22Rv1 (cell line): ENCODE data around the gene XXYLT1.

Experiments
- H3K27ac ChIP-seq: fragments of 450-650 bp; 2 replicates; pipeline ENCODE4 v1.5.1; 2017
- ZFX ChIP-seq: fragments of 450-650 bp; IDR thresholded peaks from 2 replicates; pipeline ENCODE4 v1.6.1; 2017; ENCODE audit warnings: antibody characterized with exemption, borderline replicate concordance
- TF ChIP-seq, protein P1 (sequence below): fragments of 450-650 bp; IDR thresholded peaks from 2 replicates; pipeline ENCODE4 v1.5.1; 2017; ENCODE audit warnings: mild to moderate bottlenecking

The XXYLT1 gene

GRCh38 chr3:195033531-195034091, 237.3 kb downstream of the XXYLT1 start:
- TF ChIP-seq, protein P1, sequence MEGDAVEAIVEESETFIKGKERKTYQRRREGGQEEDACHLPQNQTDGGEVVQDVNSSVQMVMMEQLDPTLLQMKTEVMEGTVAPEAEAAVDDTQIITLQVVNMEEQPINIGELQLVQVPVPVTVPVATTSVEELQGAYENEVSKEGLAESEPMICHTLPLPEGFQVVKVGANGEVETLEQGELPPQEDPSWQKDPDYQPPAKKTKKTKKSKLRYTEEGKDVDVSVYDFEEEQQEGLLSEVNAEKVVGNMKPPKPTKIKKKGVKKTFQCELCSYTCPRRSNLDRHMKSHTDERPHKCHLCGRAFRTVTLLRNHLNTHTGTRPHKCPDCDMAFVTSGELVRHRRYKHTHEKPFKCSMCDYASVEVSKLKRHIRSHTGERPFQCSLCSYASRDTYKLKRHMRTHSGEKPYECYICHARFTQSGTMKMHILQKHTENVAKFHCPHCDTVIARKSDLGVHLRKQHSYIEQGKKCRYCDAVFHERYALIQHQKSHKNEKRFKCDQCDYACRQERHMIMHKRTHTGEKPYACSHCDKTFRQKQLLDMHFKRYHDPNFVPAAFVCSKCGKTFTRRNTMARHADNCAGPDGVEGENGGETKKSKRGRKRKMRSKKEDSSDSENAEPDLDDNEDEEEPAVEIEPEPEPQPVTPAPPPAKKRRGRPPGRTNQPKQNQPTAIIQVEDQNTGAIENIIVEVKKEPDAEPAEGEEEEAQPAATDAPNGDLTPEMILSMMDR: no peak
- no peak for TF ChIP-seq ZFX
- H3K27ac ChIP-seq: peak overlapping the region; percentile 5; the same call in 1 of the 2 replicates

GRCh38 chr3:195032955-195033354, 238.0 kb downstream of the XXYLT1 start:
- H3K27ac ChIP-seq: peak overlapping the region; percentile 5; the same call in 1 of the 2 replicates
- TF ChIP-seq, protein P1: no peak
- TF ChIP-seq ZFX: no peak

- TF ChIP-seq, protein P1: no peak
- TF ChIP-seq ZFX: no peak
- H3K27ac ChIP-seq: no peak overlapping the region
These were observed 238.7 kb downstream of the XXYLT1 start for GRCh38 chr3:195032106-195032759.

- 0 out of 2 replicates have a peak overlapping the region, but pooled peaks have one; percentile 12 for H3K27ac ChIP-seq
- TF ChIP-seq, protein P1: no peak
- TF ChIP-seq ZFX: no peak
These were observed 239.4 kb downstream of the XXYLT1 start for GRCh38 chr3:195031574-195032003.

GRCh38 chr3:195030791-195031321, 240.1 kb downstream of the XXYLT1 start:
- TF ChIP-seq, protein P1: no peak
- no peak for TF ChIP-seq ZFX
- H3K27ac ChIP-seq: no peak overlapping the region

GRCh38 chr3:195028877-195029606, 241.9 kb downstream of the XXYLT1 start:
- no peak overlapping the region for H3K27ac ChIP-seq
- TF ChIP-seq, protein P1: no peak
- no peak for TF ChIP-seq ZFX

DNA sequence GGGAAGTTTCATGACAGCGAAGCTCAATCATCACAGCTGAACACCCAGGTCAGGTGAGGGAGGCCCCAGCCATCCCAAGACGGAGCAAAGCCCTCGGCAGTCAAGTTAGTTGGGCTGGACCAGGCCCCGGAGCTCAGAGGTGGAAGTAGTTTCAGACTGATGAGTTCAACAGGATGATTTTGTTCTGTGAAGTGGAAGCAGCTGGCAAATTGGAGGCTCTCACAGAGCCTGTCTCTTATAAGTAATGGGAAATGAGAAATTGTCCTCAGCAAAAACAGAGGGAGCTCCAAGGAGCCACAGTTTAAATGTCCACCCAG, 245.1 kb downstream of the XXYLT1 start:
- TF ChIP-seq ZFX: no peak
- TF ChIP-seq, protein P1: no peak
- no peak overlapping the region for H3K27ac ChIP-seq
